B cell (primary cell): Measurements from ENCODE around the gene GBA3.

Experiments
- EZH2 ChIP-seq: IDR thresholded peaks from 2 replicates; pipeline ENCODE4 v1.6.1; 2012; ENCODE audit warnings: borderline replicate concordance, low read depth, mild to moderate bottlenecking, moderate library complexity, low read length; ENCODE audit not compliant: insufficient read depth, poor library complexity, severe bottlenecking
- TF ChIP-seq, protein P1 (sequence below): fragments of 200-600 bp; IDR thresholded peaks from one replicate; pipeline ENCODE4 v1.8.0; 2022; ENCODE audit warnings: antibody characterized with exemption, mild to moderate bottlenecking

DNA sequence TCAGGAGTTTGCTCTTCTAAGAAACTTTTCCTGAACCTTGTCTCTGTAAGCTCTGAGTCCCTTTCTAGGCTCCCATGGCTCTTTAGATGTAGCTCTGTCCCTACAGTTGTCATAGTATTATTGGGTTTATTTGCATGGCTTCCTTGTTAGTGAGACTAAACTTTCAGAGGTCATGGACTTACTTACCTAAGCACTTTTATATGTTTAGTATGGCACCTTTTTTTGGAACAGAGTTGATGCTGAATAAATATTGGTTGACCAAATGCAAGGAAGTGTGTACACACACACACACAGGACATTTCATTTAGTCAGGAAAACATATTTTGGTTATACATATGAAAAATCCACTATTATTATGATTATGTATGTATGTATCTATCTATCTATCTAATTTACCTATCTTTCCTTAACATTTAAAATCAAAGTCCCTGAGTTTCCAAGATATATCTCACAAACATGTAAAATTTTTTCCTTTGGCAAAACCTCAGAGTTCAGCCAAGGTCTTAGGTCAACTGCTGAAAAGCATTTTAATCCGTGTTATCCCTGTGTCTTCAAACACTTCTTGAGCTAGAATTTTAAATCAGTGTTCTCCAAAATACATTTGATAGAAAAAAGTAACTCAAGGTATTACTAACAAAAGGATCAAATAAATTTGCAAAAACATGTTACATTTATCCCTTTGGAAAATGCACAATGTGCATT lies 47.1 kb upstream of the GBA3 start:
- TF ChIP-seq, protein P1, sequence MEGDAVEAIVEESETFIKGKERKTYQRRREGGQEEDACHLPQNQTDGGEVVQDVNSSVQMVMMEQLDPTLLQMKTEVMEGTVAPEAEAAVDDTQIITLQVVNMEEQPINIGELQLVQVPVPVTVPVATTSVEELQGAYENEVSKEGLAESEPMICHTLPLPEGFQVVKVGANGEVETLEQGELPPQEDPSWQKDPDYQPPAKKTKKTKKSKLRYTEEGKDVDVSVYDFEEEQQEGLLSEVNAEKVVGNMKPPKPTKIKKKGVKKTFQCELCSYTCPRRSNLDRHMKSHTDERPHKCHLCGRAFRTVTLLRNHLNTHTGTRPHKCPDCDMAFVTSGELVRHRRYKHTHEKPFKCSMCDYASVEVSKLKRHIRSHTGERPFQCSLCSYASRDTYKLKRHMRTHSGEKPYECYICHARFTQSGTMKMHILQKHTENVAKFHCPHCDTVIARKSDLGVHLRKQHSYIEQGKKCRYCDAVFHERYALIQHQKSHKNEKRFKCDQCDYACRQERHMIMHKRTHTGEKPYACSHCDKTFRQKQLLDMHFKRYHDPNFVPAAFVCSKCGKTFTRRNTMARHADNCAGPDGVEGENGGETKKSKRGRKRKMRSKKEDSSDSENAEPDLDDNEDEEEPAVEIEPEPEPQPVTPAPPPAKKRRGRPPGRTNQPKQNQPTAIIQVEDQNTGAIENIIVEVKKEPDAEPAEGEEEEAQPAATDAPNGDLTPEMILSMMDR, result no peak
- no peak for TF ChIP-seq EZH2
